EH (cell line): ENCODE results near the gene LRRC4B.

ENCODE experiments used
- DNase-seq: peaks from one replicate; pipeline ENCODE4 v3.0.0-alpha.2; 2015; ENCODE audit warnings: low read depth

LRRC4B gene

DNA sequence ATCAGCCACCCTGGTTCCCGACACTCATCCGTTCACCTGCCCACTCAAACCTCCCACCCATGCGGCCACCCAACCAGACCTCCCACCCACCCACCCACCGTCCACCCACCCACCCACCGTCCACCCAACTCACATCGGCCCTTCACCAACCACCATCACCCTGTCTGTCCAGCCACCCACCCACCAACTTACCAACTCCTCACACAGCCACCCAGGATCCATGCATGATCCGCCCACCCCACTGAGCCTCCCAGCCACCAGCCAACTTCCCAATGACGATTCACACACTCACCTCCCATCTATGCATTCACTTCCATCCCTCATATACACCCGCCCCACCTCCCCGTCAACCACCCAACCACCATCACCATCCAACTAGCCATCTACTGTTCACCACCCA, 61.5 kb downstream of the LRRC4B start:
- DNase-seq: no peak

DNA sequence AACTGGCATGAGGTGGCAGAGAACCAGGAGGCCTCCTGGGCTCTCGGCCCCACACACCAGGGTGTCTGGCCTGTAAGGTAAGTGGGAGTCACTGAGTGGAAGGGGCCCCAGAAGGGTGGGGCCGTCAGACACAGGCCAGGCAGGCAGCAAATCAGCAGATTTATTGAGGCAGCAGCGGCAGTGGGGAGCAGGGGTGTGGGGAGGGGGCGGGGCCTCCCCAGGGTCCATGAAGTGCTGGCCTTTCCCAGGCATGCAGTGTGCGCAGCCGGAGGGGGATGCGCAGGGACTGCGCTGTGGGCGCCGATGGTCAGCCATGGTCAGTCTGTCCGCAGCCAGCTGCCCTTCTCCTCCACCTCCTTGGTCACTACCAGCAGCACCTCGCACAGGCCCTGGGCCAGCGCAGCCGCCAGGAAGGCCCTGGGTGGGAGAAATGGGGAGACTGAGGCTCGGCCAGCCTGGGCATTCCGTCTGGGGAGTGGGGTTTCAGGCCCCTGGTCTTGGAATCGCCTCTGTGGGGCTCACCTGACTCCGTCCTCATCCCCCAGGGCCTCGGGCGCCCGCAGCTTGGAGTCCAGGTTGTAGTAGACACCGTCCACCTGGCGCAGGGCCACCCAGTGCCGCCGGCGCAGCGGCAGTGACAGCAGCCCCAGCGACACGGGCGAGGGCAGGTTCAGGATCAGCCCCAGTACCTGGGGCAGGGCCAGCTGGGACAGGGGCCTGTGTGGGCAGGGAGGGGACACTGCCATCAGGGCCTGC, 62.2 kb downstream of the LRRC4B start:
- DNase-seq: no peak

DNA sequence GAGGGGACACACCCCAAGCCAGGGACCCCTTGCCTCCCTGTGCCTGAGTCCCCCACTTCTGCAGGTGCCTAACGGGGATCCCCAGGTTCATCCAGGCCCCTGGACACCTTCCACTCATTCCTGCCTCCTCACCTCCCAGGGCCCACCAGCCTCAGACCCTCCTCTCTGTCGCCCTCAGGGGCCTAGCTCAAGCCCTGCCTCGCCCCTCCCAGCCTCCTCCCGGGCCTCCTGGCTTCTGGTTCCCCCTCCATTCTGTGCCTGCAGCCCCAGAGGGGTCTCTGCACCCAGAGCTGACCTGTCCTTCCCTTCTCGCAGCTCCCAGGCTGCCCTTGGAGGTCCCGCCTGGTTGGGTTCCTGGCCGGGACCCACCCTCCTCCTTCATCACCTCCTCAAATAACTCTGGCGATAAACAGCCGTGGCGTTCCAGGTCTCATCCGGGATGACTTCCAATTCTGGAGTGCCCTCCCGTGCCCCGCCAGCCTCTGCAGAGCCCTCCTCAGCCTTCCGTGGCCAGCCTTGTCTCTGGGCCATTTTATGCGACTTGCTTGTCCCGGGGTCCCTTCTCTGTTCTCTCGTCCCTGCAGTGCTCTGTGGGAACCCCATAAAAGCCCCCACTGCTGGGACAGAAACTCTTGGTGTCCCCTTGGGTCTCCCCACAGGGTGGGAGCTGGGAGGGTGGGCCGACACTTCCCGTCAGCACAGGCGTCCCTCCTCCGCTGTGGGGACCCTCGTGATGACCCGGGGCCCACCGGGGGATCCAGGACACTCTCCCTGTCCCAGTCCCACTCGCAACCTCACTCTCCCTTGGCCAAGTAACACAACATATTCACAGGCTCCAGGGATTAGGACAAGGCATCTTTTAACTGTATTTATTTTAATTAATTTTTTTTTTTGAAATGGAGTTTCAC, 66.4 kb downstream of the LRRC4B start:
- no peak for DNase-seq

DNA sequence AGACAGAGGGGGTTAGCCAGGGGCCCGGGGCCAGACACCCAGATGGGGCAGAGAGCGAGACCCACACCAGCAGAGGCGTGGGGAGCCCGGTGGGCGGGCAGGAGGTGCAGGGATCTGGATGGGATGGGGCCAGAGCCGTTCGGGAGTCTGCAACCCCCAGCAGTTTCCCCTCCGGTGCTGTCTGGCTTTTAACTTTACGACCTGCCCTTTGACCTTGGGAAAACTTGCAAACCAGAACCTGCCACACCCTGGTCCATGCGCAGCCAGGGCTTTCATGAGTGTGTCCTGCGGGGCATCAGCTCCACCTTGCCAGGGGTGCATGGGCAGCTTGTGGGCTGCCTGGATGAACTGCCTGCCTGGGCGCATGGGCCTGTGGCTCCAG, 67.1 kb downstream of the LRRC4B start:
- DNase-seq: no peak

DNA sequence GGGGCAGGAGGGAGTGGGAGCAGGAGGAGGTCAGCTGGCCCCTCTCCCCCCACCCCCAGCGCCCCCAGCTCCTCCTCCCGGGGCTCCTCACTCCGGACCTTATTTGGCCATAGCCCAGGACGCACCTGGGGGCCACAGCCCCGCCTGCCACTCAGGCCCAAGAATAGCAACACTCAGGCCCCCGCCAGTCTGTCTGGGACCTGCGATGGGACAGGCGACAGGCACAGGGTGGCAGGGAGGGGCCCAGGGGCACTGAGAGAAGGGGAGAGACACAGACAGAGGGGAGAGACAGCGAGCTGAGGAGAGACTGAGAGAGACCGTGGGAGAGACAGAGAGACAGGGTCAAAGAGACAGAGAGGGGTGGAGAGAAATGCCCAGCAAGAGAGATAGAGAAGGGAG, 67.5 kb downstream of the LRRC4B start:
- DNase-seq: no peak

DNA sequence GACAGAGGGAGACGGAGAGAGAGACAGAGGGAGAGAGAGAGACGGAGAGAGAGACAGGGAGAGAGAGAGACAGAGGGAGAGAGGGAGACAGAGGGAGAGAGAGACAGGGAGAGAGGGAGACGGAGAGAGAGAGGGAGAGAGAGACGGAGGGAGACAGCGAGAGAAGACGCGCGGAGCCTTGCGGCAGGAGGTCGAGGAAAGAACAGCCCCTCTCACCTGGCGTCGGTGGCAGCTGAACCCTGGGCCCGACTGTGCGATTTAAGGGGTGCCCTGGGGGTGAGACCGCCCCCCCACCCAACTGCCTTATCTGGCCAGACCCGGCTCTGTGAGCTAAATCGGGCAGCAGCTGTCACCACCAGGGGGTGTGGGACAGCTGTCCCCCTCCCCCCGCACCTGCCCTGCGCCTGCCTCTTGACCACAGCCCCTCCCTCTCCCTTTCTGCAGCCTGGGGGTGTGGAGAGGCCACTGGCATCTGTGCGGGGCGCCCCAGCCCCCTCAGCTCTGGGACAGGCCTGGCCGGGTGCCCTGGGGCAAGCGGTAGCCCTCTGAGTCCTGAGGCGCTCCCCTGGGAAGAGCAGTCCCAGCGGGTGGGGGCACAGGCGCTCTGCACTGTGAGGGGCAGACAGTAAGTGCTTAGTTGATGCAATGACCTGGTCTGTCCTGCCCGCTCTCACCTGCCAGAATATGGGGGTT, 68.0 kb downstream of the LRRC4B start:
- DNase-seq: no peak

DNA sequence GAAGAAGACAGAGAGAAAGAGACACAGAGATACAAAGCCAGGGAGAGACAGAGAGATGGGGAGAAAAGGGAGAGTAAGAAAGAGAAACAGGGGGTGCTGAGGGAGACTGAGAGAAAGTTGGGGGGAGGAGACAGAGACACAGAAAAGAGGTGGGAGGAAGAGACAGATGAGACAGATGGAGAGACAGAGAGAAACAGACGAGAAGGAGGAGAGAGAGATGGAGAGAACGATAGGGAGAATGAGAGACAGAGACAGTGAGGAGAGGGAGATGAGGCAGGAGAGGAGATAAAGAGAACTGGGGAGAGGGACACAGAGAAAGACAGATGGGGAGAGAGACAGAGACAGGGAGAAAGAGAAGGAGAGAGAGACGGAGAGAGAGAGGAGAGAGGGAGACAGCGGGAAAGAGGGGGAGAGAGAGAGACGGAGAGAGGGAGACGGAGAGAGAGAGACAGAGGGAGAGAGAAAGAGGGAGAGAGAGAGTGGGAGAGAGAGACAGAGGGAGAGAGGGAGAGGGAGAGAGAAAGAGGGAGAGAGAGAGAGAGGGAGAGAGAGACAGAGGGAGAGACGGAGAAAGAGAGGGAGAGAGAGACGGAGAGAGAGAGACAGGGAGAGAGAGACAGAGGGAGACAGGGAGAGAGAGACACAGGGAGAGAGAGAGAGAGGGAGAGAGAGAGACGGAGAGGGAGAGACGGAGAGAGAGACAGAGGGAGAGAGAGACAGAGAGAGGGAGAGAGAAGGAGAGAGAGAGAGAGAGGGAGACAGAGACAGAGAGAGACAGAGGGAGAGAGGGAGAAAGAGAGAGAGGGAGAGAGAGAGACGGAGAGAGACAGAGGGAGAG, 69.8 kb downstream of the LRRC4B start:
- DNase-seq: no peak

DNA sequence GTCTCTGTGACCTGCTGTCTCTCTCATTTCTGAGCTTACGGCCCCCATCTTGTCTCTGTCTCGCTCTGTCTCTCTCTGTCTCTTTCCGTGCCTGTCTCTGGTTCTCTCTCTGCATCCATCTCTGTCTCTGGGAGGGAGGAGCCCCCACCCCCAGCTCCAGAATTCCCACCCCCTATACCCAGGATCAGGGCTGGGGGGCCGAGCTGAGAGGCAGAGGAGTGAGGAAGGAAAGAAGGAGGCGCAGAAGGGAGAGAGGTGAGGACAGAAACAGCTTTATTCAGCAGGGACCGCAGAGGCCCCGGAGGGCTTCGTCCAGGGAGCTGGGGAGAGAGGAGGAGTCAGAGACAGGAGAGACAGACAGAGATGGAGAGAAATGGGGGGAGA, 71.2 kb downstream of the LRRC4B start:
- DNase-seq: no peak

DNA sequence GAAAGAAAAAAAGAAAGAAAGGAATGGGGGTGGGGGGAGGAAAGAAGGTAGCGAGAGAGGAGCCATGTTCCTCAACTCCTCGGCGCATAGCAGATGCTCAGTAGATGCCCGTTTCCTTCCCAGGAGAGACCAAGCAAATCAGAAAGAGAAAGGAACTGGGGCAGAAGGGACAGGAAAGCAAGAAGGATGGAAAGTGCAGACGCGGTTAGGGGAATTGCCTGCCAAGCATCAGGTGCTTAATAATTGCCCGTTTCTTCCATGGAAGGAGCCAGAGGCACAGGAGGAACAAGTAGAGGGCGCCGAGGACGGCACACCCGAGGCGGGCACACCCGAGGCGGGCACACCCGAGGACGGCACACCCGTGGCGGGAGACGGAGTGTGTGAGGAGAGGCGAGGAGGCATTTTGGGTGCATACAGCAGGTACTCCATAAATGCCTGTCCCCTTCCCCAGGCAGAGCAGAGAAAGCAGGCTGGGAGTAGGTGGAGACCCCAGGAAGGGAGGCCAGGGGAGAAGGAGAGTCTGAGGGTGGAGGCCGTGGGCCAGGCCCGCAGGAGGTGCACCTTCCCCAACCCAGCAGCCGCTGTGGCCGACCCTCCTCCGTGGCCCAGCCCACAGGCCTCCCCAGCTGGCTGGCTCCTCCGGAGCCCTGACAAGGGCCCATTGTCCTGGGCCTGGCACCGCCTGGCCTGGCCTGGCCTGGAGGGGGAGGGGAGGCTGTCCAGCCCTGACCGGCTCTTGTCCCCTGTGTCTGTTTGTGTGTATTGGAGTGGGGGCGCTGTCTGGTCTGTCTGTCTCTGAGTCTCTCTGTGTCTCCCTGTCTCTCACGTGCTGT, 71.8 kb downstream of the LRRC4B start:
- DNase-seq: no peak

DNA sequence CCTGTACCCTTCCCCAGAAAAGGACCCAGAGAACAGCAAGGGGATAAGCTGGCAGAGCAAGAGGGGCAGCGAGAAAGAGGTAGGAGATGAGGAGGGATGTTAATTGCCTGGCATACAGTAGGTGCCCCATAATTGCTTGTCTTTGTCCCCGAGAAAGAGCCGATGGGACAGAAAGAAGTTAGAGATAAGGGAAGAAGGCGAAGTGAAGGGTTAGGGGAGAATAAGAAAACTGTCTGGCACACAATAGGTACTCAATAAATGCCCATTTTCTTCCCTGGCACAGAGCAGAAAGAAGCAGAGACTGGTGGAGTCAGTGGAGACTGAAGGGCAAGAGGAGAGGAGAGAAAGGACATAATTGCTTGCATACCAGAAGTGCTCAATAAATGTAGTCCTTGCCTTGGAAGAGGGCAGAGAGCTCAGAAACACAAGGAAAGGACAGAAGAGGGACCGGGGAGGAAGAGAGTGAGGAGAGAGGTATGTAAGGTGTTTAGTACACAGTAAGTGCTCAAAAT, 73.2 kb downstream of the LRRC4B start:
- DNase-seq: no peak

DNA sequence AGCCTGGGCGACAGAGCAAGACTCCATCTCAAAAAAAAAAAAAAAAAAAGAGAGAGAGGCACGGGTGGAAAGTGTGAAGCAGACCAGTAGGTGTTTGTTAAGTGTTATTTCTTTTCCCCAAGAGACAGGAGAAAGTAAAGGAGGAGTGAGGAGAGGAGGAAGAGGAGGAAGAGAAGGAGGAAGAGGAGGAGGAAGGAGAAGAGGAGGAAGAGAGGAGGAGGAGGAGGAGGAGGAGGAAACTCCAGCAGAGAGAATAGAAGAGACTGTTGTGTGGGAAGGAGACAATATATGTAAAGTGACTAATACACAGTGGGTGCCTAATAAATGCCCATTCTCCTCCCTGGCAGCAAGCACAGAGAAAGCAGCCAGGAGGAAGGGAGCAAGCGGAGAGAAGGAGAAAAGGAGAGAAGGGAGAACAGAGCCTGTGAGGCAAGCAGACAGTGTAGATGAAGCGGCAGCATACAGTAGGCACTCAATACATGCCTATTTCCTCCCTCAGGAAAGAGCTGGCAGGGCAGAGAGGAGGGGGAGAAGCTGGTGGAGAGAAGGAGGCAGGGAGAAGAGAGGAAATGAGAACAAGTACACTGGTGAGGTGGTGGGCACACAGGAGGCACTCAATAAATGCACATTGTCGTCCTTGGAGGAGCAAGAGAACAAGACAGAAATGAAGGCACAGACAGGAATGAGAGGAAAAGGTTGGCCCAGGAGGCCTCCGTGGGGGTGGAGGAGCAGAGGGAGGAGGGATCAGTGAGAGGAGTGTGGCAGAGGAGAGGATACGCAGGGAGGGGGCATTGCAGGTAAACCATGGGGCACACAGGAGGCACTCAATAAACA, 73.8 kb downstream of the LRRC4B start:
- no peak for DNase-seq

DNA sequence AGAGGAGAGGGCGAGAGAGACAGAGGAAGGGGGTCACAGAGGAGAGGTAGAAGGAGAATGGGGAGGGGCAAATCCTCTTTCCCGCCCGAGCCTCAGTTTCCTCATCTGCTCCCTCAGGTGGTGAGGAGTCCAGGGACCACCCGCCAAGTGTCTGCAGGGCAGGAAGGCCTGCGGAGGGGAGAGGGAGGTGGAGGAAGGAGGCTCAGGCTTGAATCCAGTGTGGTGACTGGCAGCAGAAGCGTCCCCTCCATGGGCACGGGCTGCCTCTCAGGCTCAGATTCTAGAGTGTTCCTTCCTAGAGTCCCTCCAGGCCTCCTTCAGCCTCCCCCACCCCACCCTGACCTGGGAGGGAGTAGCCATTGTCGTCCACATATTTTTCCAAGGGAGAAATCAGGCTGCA, 75.1 kb downstream of the LRRC4B start:
- no peak for DNase-seq

DNA sequence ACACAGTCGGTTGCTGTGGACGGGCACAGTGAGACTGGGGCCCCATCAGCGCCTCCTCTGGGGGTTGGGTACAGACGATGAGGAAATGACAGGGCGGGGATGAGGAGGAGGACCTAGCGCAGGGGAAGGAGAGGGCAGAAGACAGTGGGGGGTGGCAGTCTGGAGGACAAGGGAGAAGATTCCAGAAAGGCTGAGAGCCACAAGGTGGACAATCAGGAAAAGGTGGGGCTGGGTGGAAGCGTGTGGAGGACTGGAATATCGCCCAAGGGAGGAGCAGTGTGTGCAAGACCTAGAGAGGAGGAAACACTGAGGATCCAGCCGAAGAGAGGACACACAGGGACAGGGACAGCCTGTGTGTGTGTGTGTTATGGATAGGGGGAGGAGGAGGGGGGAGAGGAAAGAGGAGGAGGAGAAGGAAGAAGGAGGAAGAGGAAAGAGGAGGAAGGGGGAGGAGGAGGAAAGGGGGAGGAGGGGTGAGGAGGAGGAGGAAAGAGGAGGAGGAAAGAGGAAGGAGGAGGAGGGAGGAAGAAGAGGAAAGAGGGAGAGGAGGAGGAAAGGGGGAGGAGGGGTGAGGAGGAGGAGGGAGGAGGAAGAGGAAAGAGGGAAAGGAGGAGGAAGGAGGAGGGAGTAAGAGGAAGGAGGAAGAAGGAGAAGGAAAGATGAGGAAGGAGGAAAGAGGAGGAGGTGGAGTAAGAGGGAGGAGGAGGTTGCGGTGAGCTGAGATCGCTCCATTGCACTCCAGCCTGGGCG, 75.8 kb downstream of the LRRC4B start:
- DNase-seq: no peak

DNA sequence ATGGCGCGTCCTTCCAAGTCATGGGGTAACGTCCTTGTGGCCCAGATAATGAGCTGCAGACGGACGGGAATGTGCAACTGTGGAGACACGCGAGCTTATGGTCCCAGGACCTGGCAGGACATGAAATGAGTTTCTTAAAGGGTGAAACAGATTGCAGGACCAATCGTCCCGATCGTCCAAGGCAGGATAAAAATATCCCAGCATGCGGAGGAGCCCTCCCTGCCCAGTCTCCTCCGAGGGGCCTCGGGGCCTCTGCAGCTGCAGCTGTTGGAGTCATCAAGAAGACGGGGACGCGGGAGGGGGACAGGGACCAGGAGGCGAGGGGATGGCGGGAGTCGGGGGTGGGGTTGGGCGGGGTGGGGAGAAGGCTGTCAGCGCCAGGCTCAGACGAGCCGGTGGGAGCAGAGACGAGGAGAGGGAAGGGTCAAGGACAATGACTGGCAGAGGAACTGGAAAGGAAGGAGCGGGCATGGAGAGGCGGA, 77.2 kb downstream of the LRRC4B start:
- no peak for DNase-seq

DNA sequence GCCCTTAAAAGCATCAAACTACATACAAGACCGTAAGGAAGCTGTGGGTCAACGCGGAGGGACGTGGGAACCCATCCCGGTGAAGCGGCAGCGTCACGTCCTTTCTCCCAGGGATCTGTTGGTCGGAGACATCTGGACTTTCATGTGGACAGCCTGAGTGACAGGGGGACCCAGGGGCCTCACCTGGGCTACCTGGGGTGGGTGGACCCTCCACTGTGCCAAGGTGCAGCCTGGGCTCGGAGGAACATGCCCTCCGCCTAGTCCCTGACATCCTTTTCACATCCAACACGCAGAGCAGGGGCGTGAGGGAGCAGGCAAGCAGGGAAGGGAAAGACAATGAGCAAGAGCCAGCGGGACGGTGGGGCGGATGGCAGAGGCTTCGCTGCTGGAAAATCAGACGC, 77.8 kb downstream of the LRRC4B start:
- no peak for DNase-seq

DNA sequence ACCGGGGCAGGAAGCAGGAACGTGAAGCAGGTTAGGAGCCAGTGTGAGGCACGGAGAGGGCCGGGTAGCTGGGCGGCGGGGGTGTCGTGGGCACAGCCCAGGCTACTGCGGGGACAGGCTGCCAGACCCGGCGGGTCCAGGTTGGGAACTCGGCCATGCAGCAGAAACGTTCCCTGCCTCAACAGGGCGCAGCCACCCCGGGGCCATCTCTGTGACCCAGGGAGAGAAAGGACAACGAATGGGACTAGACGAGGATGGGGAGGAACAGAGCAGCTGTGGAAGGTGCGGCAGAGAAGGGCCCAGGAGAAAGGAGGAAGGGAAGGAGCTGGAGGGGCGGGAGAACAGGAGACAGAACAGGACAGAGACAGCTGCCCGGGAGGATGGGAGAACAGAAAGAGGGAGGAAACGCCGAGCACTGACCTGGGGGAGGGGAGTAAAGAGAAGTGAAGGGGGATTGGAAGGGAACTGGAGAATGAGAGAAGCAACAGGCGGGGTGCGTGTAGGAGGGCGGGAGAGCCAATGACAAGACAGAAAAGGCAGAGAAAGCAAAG, 78.7 kb downstream of the LRRC4B start:
- DNase-seq: no peak

DNA sequence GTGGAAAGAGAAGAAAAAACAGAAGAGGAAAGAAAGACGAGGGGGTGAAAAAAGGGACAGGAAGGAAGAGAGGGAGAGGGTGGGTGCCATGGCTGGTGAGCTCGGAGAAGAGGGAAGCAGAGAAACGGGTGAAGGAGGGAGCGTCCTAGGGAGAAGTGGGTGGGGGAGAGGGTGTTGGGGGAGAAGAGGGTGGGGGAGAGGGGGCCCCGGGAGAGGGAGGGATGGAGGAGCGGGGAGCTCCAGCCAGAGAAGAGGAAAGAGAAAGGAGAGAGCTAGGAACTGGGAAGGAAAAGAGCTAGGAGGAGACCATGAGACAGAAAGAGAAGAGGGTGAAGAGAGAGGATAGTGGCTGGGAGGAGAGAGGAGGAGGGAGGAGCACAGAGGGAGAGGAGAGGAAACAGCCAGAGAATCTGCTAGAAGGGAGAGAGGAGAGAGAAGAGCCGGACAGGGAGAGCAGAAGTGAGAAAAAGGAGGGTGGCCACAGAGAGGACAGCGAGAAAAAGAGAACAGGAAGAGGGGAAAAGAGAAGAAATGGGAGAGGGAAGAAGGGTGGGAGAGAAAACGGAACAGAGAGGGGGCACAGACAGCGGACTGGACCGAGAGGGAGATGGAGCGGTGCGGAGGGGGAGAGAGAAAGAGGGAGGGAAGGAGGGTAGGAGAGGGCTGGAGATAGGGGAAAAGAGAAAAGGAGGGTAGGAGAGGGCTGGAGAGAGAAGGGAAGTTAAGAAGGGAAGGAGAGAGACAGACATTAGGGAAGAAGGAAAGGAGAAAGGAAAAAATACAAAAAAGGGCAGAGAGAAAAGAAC, 79.6 kb downstream of the LRRC4B start:
- no peak for DNase-seq
